Fibroblast of mammary gland (primary cell): Measurements from ENCODE around the gene MTX1.
A peak's percentile ranks its signal among the peaks of the same experiment; 100 is the strongest.

Source experiments
- DNase-seq: peaks from one replicate; pipeline ENCODE4 v3.0.0-alpha.2; 2010; ENCODE audit warnings: low read depth
- H3K4me3 ChIP-seq: 2 replicates; pipeline ENCODE4 v1.5.1; 2011; ENCODE audit warnings: low read depth, mild to moderate bottlenecking, low read length, moderate library complexity; ENCODE audit not compliant: control insufficient read depth
- TF ChIP-seq, protein P1 (sequence below): conservative IDR thresholded peaks from 2 replicates; pipeline ENCODE4 v1.5.1; 2011; ENCODE audit warnings: low read depth, low read length, inconsistent platforms; ENCODE audit not compliant: control insufficient read depth, insufficient read depth

Gene MTX1

DNA sequence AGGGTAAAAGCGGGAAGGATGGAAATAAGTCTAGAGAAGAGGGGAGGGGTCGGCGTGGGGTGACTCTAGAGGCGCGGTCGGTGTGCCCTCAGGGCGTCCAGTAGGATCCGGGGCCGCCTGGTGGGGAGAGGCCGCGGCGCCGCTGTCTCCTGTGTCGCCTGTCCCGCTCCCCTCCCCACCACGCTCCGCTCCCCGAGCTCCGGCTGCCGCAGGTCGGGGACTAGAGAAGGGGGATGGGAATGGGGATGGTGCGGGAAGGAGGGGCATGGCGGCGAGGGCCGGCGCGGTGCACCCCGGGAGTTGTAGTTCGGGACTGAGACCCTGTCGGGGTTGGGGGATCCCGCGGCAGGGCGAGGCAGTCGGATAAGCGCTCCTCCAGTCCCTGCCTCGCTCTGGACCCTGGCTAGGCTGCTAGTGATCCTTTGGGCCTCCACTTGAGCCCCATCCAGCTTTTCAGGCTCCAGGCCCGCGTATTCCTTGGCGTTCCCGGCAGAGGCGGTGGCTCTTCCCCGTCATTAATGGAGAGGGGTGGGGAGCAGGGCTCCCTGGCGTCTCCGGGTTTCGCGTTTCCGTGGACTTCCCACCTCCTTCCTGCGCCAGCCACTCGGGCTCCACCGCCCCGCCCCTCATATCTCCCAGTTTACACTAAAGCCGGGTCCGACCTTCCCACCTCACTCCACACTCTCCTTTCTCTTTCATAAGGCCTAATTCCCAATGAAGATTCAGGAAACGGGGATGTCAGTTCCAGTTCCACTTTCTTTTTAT is 46.9 kb downstream of the MTX1 start, which contains the start of gene ENTREP3:
TSS of gene ENTREP3 (minus strand) at position 241 of the 765 bp plus-strand sequence. CDS start 606 bp downstream, outside the sequence.
- TF ChIP-seq, protein P1, sequence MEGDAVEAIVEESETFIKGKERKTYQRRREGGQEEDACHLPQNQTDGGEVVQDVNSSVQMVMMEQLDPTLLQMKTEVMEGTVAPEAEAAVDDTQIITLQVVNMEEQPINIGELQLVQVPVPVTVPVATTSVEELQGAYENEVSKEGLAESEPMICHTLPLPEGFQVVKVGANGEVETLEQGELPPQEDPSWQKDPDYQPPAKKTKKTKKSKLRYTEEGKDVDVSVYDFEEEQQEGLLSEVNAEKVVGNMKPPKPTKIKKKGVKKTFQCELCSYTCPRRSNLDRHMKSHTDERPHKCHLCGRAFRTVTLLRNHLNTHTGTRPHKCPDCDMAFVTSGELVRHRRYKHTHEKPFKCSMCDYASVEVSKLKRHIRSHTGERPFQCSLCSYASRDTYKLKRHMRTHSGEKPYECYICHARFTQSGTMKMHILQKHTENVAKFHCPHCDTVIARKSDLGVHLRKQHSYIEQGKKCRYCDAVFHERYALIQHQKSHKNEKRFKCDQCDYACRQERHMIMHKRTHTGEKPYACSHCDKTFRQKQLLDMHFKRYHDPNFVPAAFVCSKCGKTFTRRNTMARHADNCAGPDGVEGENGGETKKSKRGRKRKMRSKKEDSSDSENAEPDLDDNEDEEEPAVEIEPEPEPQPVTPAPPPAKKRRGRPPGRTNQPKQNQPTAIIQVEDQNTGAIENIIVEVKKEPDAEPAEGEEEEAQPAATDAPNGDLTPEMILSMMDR: no peak
- H3K4me3 ChIP-seq: peak within 1 kb of the TSS; percentile 61
- peak; percentile 70 for DNase-seq

DNA sequence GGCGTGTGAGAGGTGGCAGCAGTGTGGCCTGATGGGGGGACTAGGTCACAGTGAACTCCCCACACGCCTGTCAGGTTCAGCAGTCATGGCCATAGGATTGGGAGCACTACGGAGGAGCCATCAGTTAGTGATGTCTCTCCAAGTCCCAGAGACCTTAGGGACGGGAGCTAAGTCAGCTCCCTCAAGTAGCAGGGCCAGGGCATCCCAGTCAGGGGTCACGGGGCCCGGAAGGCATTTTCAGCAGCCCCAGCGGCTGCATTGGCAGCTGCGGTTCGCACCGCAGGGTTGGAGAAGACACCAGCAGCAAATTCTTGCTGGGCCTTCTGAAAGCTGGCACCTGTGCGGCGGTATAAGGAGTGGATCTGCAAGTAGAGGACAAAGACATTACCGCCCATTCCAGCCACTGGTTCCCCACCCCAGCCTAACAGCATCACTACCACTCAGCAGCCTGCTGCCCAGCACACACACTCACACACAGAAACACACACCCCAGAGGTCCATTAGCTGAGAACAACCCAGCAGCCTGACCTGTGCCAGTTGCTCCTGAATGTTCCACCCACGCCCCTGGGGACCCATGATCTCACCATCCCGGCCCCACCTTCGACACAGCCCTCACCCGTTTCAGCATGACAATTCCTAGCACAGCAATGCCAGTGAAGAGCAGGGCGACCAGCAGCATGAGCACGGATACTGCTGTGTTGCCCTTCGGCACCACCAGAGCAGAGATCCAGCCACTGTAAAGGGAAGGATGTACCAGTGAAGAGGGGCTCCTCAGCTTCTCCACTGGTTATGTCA is 47.8 kb downstream of the MTX1 start:
- DNase-seq: no peak
- peak overlapping the region; percentile 61 for H3K4me3 ChIP-seq
- TF ChIP-seq, protein P1: no peak

DNA sequence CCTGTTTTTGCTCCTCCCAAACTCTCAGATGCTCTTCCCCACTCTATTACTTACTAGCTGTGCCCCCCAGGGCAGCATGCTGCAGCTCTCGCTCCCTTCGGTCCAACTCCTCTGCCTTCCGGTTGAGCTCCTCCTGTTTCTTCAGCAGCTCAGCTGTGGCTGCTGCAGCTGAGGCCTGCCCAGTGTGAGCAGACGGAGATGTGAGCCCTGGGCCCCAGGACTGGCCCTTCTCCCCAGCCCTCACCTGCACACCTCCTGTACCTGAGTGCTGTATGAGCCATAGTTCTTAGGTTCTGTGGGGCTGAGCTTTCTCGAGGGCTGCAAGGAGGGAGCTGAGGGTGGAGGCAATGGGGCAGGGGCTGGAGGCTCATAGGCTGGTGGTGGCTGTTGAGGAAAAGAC is 51.8 kb downstream of the MTX1 start:
- H3K4me3 ChIP-seq: no peak overlapping the region
- DNase-seq: no peak
- TF ChIP-seq, protein P1: no peak

DNA sequence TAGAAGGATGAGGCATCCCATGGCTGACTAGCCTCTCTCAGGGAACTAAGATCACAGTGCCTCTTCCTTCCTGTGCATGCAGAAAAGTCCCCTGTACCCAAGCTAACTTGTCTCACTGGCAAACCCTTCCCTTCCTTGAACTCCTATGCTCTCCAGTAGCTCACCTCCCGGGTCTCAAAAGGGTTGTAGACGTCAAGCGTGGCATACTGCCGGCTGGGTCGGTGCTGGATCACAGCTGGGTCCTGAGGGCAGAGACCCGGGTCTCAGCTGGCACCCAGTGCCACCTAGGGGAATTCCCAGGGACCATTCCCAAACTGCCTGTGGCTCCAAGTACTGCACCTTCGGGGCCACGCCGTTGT is 53.0 kb downstream of the MTX1 start:
- DNase-seq: no peak
- TF ChIP-seq, protein P1: no peak
- H3K4me3 ChIP-seq: peak overlapping the region; percentile 91

DNA sequence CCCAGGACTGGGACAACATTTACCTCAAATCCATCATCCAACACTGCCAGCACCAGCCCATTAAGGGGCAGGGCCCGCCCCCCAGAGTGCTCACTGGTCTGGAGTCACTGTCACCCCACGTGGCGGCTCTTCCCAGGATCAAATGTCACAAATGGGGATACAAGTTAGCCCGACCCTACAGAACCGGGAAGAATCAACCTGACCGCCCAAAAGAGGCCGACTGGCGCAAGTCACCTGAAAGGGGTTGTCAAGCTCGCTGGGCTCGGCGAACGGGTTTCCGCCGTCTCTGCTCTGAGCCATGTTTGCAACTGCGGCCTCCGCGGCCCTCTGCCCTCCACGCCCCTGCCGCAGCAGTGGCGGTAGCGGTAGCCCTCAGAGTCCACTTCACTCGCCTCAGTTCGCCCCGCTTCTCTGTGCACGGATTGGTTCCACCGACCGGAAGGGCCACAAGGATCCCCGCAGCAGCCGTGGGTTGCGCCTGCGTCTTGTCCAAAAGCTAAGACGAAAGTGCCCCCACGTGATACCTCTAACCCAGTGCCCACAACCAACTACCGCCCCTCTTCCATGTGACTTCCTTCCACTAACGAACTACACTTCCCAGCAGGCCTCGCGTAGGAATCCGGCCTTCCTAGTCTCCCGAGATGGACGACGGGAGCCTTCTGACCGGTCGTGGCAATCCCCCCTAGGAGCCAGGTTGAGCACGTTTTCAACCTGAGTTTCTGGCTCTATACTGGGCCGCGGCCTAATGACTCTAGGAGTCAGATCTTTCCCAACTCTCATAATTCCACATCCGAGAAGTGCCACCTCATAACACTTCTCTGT is 53.6 kb downstream of the MTX1 start, which contains the start of gene SCAMP3:
TSS of gene SCAMP3 (minus strand) at position 509 of the 822 bp plus-strand sequence. CDS start at position 300, 209 bp downstream.
- DNase-seq: peak; percentile 99
- TF ChIP-seq, protein P1: no peak
- peak within 1 kb of the TSS; percentile 91 for H3K4me3 ChIP-seq

DNA sequence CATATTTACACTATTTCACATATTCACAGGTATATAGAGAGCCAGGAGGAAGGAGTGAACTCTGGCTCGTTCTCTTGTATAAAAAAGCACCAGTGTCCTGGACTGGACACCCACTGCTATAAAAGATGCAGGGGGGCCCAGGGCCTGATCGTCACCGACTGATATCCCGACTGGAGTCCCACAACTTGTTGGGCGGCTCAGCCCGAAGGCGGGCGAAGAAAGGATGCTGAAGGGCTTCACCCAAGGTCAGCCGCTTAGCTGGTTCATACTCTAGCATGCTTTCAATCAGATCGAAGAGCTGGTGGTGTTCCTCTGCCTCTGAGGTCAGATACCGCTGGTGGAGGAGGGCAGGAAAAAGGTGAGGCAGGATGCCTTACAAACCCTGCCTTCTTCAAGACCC is 54.6 kb downstream of the MTX1 start:
- DNase-seq: no peak
- H3K4me3 ChIP-seq: no peak overlapping the region
- TF ChIP-seq, protein P1: no peak
